ENCODE results near the gene KCNG2.

KCNG2 gene

GRCh38 chr18:79763407-79763806, 34.3 kb upstream of the KCNG2 start:
- TF ChIP-seq ZFX (IDR thresholded peaks at IDR 0.05) (no peak), CTCF (conservative IDR thresholded peaks at IDR 0.05) (no peak)
- no peak overlapping the region for H3K27ac ChIP-seq

GRCh38 chr18:79764131-79764530, 33.6 kb upstream of the KCNG2 start:
- H3K27ac ChIP-seq = no peak overlapping the region
- TF ChIP-seq CTCF (conservative IDR thresholded peaks at IDR 0.05) (no peak), ZFX (IDR thresholded peaks at IDR 0.05) (no peak)

- H3K27ac ChIP-seq = no peak overlapping the region
- TF ChIP-seq CTCF (conservative IDR thresholded peaks at IDR 0.05) (no peak), ZFX (IDR thresholded peaks at IDR 0.05) (no peak)
Observed at GRCh38 chr18:79765491-79766245, 32.1 kb upstream of the KCNG2 start.

- no peak for TF ChIP-seq CTCF (conservative IDR thresholded peaks at IDR 0.05)
- no peak for TF ChIP-seq ZFX (IDR thresholded peaks at IDR 0.05)
- H3K27ac ChIP-seq = no peak overlapping the region
Observed at GRCh38 chr18:79766308-79766707, 31.4 kb upstream of the KCNG2 start.

GRCh38 chr18:79768745-79769144, 29.0 kb upstream of the KCNG2 start:
- no peak overlapping the region for H3K27ac ChIP-seq
- no peak for TF ChIP-seq CTCF (conservative IDR thresholded peaks at IDR 0.05)
- TF ChIP-seq ZFX (IDR thresholded peaks at IDR 0.05) = no peak

GRCh38 chr18:79769698-79770500, 27.8 kb upstream of the KCNG2 start:
- TF ChIP-seq CTCF (conservative IDR thresholded peaks at IDR 0.05) = no peak

GRCh38 chr18:79770501-79770815, 27.3 kb upstream of the KCNG2 start:
- TF ChIP-seq CTCF (conservative IDR thresholded peaks at IDR 0.05) = no peak
- no peak for TF ChIP-seq ZFX (IDR thresholded peaks at IDR 0.05)
- no peak overlapping the region for H3K27ac ChIP-seq

More at GRCh38 chr18:79769698-79770500, 27.8 kb upstream of the KCNG2 start:
- H3K27ac ChIP-seq = no peak overlapping the region
